Activated T-cell treated with anti-CD3 and anti-CD28 coated beads, Interleukin-2, amount 50 U/mL, for 1 hour (primary cell): ENCODE results near the gene DNAJC4.
"Not testable (repeated sequence)": the region's sequence is repeated elsewhere in the genome, so short reads cannot be mapped to it uniquely, and the experiment has no call there.

Experiments
- DNase-seq: peaks from one replicate; pipeline ENCODE4 v3.0.0-alpha.2; 2020

DNAJC4 gene

GRCh38 chr11:64246621-64246870 is 16.2 kb downstream of the DNAJC4 start:
- not testable (repeated sequence) for DNase-seq

DNA sequence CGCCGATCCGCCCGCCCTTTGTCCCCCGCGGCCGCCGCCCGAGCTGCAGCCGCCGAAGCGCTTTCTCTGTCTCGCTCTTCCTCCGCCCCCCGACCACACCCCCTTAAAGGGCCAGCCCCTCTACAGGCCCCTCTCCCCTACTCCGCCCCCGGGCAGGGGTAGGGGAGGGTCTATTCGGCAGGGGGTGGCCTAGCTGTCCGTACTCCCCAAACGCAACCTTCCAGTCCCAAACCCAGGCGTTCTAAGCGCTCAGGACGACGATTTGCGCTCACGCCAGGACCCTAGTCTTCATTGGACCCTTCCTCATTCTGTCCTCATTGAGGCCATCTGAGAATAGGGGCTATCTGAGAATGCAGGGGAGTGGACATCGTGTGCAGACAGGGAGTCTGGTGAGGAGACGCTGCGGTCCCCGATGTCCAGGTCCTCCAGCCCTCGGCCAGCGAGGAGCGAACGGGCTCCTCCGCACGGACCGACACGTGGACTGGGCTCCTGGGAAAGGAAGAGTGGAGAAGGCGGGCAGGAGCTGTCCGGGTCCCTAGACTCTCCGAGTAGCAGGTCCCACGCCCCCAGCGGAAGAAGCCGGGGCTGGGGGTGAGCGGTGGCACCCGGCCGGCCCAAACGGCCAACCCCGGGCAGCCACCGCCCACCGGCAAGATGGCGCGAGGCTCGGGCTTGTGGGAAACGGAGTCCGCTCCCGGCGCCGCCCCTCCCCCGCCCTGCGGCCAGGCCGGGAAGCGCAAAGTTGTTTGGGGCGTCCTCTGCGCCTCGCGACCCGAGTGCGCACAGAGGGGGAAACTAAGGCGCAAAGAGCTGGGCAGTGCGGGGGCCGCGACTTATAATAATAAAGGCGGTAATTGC is 16.8 kb downstream of the DNAJC4 start, which contains the start of gene PPP1R14B:
TSS of gene PPP1R14B (minus strand) at position 73 of the 858 bp plus-strand sequence. CDS start 270 bp downstream, outside the sequence.
- DNase-seq = peak; percentile 77

DNA sequence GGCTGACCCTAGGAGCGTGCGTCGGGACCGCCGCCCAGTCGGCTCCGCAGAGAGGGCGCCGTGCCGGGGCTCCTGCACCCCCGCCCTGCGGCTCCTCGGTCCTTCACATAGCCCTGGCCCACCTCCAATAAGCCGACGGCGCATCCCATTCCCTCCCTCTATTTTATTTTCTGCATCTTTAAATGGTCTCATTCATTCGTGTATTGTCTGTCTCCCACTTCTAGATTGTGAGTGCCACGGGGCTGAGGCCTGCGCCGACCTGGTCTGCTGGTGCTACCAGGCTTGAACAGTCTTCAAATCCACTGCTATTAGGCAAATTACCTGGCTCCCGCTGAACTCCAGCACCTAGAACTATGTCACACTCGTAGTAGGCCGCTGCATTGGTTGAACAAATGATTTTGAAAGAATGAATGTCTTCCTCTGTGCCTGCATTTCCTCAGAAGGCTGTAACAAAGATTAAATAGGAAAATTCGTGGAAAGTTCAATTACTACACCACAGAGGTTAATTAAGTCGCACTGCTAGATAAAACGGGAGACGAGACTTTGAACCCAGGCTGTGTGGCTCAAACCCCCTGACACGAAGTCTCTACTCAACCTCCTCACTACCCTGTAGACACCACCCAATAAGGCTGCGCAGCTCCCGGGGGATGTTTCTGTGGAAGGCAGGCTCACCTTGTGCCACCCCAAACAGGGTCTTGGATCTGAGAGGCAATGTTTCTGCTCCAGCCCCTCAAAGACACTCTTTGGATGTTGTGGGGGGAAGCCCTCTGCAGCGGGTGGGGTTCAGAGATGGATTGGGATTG is 17.6 kb downstream of the DNAJC4 start:
- no peak for DNase-seq

- no peak for DNase-seq
Observed at GRCh38 chr11:64248578-64248977, 18.2 kb downstream of the DNAJC4 start.

GRCh38 chr11:64249038-64249437 is 18.7 kb downstream of the DNAJC4 start:
- no peak for DNase-seq

- no peak for DNase-seq
Observed at GRCh38 chr11:64249563-64250414, 19.4 kb downstream of the DNAJC4 start.

DNA sequence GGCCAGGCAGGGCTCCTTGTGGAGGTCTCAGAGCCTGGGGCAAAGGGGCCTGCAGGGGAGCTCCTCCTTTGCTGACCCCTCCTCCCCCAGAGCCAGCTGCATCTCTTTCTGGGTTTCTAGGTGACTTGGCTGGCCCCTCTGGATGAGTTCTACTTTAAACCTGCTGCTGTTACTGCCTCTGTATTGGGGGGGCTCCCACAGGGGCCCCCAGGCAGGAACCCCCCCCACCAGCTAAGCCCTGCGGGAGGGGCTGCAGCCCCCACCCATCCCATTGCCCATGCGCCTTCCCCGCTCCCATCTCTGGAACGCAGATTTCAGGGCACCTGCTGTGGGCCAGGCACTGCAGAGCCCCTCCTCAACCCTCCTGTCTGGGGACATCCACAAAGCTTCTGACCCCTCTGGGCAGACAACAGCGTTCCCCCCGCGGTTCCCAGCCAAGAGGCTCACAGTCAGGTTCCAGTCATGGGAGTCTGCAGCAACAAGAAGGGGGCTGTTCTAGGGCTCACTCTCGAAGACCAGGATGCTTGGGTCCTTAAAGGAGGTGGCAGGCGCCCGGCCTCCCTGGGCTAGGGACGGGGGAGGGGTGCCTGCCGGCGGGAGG is 20.2 kb downstream of the DNAJC4 start:
- DNase-seq = no peak

DNA sequence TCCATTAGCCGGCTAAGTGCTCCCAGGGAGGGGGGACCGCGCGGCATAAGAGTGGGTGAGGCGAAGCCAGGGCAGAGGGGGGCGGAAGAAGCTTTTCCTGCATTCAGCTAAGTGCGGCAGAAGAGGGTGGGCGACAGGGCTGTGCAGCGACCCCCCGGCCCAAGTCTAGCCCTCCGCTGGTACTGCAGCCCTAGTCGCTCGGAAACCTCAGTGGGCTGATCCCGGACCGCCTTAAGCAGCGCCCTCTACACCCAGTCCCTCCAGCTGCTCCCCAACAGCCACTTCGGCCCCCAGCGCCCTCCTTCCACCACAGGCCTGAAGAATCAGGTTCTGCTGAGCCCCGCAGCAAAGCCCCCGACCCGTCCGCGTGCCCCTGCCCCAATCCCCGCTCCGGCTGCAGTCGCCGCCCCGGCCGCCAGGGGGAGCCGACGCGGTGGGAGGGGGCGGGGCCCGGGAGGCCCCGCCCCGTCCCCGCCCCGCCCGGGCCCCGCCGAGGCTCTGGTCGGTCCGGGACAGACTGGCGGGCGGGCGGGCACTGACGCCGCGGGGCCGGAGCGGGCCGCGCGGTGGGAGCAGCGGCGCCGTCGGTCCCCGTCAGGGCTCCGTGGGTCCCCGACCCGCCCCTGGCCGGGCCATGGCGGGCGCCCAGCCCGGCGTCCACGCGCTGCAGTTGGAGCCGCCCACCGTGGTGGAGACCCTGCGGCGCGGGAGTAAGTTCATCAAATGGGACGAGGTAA is 20.8 kb downstream of the DNAJC4 start, which contains the start of gene PLCB3:
TSS of gene PLCB3 (plus strand) at position 515 of the 737 bp plus-strand sequence. CDS start at position 635, 120 bp downstream.
- DNase-seq = peak; percentile 86

GRCh38 chr11:64251753-64252002 is 21.3 kb downstream of the DNAJC4 start:
- no peak for DNase-seq

DNA sequence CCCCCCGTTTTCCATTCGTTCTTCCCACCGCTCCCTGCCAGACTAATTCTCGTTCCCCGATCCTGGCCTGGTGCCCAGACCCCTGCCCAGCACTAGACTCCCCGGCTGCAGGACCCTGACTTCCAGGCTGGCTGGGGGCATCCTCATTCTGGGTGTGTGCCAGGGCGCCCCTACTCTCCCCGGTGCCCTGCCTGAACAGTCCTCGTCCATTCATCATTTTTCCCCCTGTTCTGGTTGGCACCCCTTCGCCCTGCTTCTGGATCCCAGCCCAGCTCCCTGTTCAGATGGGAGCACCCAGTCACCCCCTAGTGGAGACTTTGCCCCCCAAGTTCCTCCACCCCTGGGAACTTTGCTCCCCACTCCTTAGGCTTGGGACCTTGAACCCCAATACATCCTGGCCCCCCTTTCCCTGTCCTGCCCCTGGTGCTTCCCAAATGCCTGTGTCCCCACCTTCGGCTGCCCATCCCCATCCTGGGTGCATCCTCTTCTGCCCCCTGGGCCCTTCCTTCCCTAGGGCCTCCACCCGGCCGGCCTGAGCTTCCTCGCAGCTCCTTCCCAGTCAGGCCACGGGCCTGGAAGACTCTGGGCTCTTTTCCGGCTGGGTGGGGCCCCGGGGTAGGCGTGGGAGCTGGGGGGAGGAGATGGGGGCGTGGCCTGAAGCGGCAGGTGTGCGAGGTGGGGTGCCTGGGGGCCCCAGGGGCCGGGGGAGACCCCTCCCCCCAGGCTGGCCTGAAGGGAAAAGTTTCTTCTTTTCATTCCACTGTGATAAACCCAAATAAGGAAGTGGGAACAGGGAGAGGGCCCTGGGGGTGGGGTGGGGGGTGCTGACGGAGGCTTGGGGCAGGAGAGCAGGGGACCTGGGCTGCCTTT is 21.9 kb downstream of the DNAJC4 start:
- DNase-seq = peak; percentile 43

DNA sequence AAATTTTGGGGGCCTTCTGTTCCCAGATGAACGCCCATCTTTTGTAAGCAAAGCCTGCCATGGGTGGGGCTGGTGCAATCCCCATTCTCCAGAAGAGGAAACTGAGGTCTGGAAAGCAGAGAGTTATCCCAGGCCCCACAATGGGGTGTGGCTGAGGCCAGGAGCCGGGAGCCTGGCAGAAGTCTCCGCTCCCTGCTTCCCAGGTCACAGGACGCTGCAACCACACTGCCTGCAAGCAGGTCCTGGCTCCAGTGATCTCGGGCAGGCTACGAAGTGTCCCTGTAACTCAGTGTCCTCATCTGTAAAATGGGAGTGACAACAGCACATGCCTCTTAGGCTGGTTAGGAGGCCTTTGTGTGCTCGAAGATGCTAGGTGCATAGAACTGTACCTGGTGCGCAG is 22.7 kb downstream of the DNAJC4 start:
- no peak for DNase-seq

DNA sequence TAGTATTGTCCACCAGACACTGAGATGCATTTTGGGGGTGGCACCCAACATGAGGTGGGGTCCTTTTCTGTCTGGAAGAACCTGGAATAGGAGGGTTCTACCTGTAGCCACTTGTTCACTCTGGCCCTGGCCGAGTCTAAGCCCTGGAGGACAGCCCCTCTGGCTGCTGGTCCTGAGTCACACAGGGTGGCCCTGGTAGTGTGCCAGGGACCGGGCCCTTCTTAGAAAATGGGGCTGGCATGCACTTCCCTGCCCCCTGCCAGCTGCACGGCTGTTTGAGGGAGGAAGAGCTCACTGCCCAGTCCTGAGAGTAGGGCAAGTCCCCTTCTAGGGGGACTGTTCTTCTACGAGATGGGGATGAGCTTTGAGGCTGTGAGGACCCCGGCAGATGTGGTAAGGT is 23.1 kb downstream of the DNAJC4 start:
- no peak for DNase-seq

DNA sequence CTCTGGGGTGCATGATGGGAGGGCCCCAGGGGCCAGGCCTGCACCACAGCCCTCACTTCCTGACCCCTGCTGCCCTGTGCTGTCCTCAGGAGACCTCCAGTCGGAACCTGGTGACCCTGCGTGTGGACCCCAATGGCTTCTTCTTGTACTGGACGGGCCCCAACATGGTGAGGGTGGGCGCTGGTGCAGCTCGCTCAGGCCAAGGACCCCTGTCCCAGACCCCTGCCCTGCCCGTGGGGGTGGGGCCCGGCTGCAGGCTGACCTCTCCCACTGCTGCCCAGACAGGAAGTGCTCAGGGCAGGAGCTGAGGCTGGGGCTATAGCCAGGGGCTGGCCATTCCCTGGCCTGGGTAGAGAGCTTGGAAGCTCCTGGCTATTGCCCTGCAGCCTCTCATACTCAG is 24.0 kb downstream of the DNAJC4 start:
- DNase-seq = no peak

DNA sequence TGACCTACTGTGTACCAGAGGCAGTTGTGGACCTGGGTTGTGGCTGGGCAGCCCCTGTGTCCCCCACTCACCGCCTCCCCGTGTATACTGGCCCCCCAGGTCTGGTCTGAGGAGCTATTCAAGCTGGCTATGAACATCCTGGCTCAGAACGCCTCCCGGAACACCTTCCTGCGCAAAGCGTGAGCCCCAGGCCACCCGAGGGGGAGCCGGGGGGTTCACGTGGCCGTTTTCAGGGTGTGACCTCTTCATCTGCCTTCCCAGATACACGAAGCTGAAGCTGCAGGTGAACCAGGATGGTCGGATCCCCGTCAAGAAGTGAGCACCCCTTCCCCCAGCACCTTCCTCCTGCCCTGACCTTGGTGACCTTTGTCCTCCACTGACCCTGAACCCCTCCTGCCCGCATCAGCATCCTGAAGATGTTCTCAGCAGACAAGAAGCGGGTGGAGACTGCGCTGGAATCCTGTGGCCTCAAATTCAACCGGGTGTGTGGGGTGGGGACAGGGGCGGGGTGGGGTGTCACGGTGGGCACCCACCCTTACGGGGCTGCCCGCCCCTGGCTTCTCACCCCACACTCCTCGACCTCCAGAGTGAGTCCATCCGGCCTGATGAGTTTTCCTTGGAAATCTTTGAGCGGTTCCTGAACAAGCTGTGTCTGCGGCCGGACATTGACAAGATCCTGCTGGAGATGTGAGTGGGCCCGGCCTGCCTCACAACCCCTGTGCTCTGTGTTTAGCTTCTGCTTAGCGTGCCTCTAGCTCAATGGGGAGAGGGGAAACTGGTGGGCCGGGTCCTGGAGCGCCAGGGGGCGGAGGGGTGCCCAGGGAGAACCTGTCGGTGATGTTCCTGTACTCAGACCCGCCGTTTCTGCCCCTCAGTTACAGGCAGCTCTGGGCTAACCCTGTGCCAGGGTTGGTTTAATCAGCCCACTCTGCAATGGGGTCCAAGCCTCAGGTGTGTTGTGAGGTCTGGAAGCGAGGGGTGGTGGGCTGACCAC is 25.1 kb downstream of the DNAJC4 start:
- no peak for DNase-seq

GRCh38 chr11:64256300-64256699 is 26.0 kb downstream of the DNAJC4 start:
- no peak for DNase-seq

DNA sequence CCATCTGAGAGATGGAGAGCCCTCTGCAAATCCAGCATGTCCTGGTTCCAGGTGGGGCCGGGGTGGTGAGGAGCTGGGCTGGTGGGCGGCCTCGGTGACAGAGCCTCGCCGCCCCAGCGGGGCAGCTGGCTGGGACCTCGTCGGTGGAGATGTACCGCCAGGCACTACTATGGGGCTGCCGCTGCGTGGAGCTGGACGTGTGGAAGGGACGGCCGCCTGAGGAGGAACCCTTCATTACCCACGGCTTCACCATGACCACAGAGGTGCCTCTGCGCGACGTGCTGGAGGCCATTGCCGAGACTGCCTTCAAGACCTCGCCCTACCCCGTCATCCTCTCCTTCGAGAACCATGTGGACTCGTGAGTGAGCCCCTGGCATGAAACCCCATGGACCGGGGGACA is 28.0 kb downstream of the DNAJC4 start:
- no peak for DNase-seq

- DNase-seq = no peak
Observed at GRCh38 chr11:64258946-64259532, 28.7 kb downstream of the DNAJC4 start.

DNA sequence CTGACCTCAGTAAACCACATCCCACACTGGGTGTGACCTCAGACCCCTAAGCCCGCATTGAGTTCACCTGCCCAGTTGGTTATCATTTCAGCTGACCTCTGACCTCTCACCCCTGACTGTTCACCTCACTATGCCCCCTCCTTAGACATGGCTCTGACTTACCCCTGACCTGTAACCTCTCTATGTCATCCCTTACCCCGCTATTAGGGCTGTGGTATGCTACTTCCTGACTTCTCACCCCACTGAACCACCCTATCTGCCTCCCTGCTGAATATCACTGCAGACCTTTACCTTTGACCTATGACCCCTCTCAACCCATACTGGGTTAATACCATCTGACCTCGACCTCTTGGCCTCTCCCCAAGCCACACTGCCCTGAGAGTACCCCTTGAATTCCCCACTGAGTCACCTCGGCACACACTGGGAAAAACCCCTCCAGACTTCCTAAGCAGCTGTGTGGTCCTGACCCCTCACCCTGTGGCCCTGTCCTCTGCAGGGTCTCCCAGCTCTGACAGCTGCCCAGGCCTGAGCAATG is 29.3 kb downstream of the DNAJC4 start:
- DNase-seq = no peak

- DNase-seq = no peak
Observed at GRCh38 chr11:64260147-64260708, 29.9 kb downstream of the DNAJC4 start.
